ENCODE measurements around the gene RAB3IL1. TPM values are rescaled to one million over a fixed set of nuclear protein-coding genes. Genes with fewer than 3 reads are reported as not detected.

Gene RAB3IL1
- total RNA-seq, 1 experiment from 2014 or later, result 2.3 TPM

- H3K9me3 Mint-ChIP-seq (ENCODE audit: unreplicated experiment), result no peaks in the 10 kb centered on the region
- POLR2A ChIA-PET, result no interaction called here
- H3K4me3 Mint-ChIP-seq (ENCODE audit: unreplicated experiment), result no peak overlapping the region
- no peaks in the 10 kb centered on the region for H3K4me1 Mint-ChIP-seq (ENCODE audit: insufficient read depth, unreplicated experiment)
- H3K27me3 Mint-ChIP-seq (ENCODE audit: insufficient read depth, unreplicated experiment), result no peaks in the 10 kb centered on the region
- CTCF ChIA-PET, result interaction anchor here (0.6 to 1.1 kb wide), 3 partner anchors 148 to 175 kb away, joined by 3 read pairs; no protein-coding TSS in a partner anchor
- H3K27ac Mint-ChIP-seq (ENCODE audit: low read depth, unreplicated experiment), result no peak overlapping the region
- no peak for DNase-seq (ENCODE audit: unreplicated experiment)
- BruUV-seq (replicated peaks), result no TSS peak
- no peak for TF ChIP-seq CTCF (IDR thresholded peaks at IDR 0.05; ENCODE audit: unreplicated experiment)
- intact Hi-C loops (cut with micrococcal nuclease), result no loop called here
- peaks cover 4% of the 10 kb centered on the region for H3K36me3 Mint-ChIP-seq (ENCODE audit: insufficient read depth, unreplicated experiment)
Observed at GRCh38 chr11:61905801-61906521, 11.4 kb downstream of the RAB3IL1 start.

- DNase-seq (ENCODE audit: unreplicated experiment), result no peak
- intact Hi-C loops (cut with micrococcal nuclease), result no loop called here
- ChIA-PET CTCF (interaction anchor here (0.6 to 10.2 kb wide), 3 partner anchors 44 to 155 kb away, joined by 3 to 217 read pairs (median 3); partner anchors contain the start of gene BEST1), POLR2A (no interaction called here)
- no peaks in the 10 kb centered on the region for H3K27me3 Mint-ChIP-seq (ENCODE audit: insufficient read depth, unreplicated experiment)
- H3K4me3 Mint-ChIP-seq (ENCODE audit: unreplicated experiment), result no peak overlapping the region
- BruUV-seq (replicated peaks), result no TSS peak
- H3K9me3 Mint-ChIP-seq (ENCODE audit: unreplicated experiment), result no peaks in the 10 kb centered on the region
- H3K36me3 Mint-ChIP-seq (ENCODE audit: insufficient read depth, unreplicated experiment), result peaks cover 4% of the 10 kb centered on the region
- no peak for TF ChIP-seq CTCF (IDR thresholded peaks at IDR 0.05; ENCODE audit: unreplicated experiment)
- H3K4me1 Mint-ChIP-seq (ENCODE audit: insufficient read depth, unreplicated experiment), result no peaks in the 10 kb centered on the region
- H3K27ac Mint-ChIP-seq (ENCODE audit: low read depth, unreplicated experiment), result no peak overlapping the region
Observed at GRCh38 chr11:61905067-61905696, 12.2 kb downstream of the RAB3IL1 start.

- BruUV-seq (replicated peaks), result no TSS peak
- no peak for DNase-seq (ENCODE audit: unreplicated experiment)
- no peaks in the 10 kb centered on the region for H3K9me3 Mint-ChIP-seq (ENCODE audit: unreplicated experiment)
- POLR2A ChIA-PET, result no interaction called here
- CTCF ChIA-PET, result interaction anchor here (0.7 to 10.2 kb wide), 4 partner anchors 45 to 179 kb away, joined by 3 to 217 read pairs (median 82); partner anchors contain the start of gene BEST1
- intact Hi-C loops (cut with micrococcal nuclease), result no loop called here
- H3K4me3 Mint-ChIP-seq (ENCODE audit: unreplicated experiment), result no peak overlapping the region
- no peaks in the 10 kb centered on the region for H3K27me3 Mint-ChIP-seq (ENCODE audit: insufficient read depth, unreplicated experiment)
- no peaks in the 10 kb centered on the region for H3K4me1 Mint-ChIP-seq (ENCODE audit: insufficient read depth, unreplicated experiment)
- no peak for TF ChIP-seq CTCF (IDR thresholded peaks at IDR 0.05; ENCODE audit: unreplicated experiment)
- no peak overlapping the region for H3K27ac Mint-ChIP-seq (ENCODE audit: low read depth, unreplicated experiment)
- peaks cover 4% of the 10 kb centered on the region for H3K36me3 Mint-ChIP-seq (ENCODE audit: insufficient read depth, unreplicated experiment)
Observed at GRCh38 chr11:61904539-61905048, 12.8 kb downstream of the RAB3IL1 start.

- DNase-seq (ENCODE audit: unreplicated experiment), result no peak
- no peak for TF ChIP-seq CTCF (IDR thresholded peaks at IDR 0.05; ENCODE audit: unreplicated experiment)
- Mint-ChIP-seq H3K4me3 (ENCODE audit: unreplicated experiment) (no peak overlapping the region), H3K27ac (ENCODE audit: low read depth, unreplicated experiment) (no peak overlapping the region), H3K27me3 (ENCODE audit: insufficient read depth, unreplicated experiment) (no peaks in the 10 kb centered on the region), H3K4me1 (ENCODE audit: insufficient read depth, unreplicated experiment) (no peaks in the 10 kb centered on the region), H3K9me3 (ENCODE audit: unreplicated experiment) (no peaks in the 10 kb centered on the region), H3K36me3 (ENCODE audit: insufficient read depth, unreplicated experiment) (peaks cover 4% of the 10 kb centered on the region)
- BruUV-seq (replicated peaks), result no TSS peak
- intact Hi-C loops (cut with micrococcal nuclease), result no loop called here
- ChIA-PET POLR2A (interaction anchor here (1.1 kb wide), 1 partner anchor 159 kb away, joined by 3 read pairs; no protein-coding TSS in a partner anchor), CTCF (interaction anchor here (0.6 to 10.2 kb wide), 5 partner anchors 45 to 179 kb away, joined by 3 to 217 read pairs (median 149); partner anchors contain the start of gene BEST1)
Observed at GRCh38 chr11:61903845-61904244, 13.5 kb downstream of the RAB3IL1 start.

Measured in MCF 10A (cell line).